Ammon's horn (tissue), 1 donor: ENCODE measurements around the gene TEX261.
"Not testable (repeated sequence)": the region's sequence is repeated elsewhere in the genome, so short reads cannot be mapped to it uniquely, and the experiment has no call there.

Experiments used
- DNase-seq: peaks from one replicate; pipeline ENCODE4 v3.0.0-alpha.2; 2016; ENCODE audit warnings: low spot score

Gene TEX261

GRCh38 chr2:71000780-71001591 is 6.3 kb upstream of the TEX261 start:
- peak; percentile 78 for DNase-seq

GRCh38 chr2:70999931-71000330 is 5.3 kb upstream of the TEX261 start:
- not testable (repeated sequence) for DNase-seq

GRCh38 chr2:70999362-70999761 is 4.7 kb upstream of the TEX261 start:
- DNase-seq: no peak

GRCh38 chr2:70998885-70999284 is 4.2 kb upstream of the TEX261 start:
- not testable (repeated sequence) for DNase-seq

GRCh38 chr2:70995426-70995729 is 705 bp upstream of the TEX261 start:
- peak; percentile 51 for DNase-seq

GRCh38 chr2:70994009-70994698 is 519 bp downstream of the TEX261 start:
- no peak for DNase-seq

- no peak for DNase-seq
Measured at GRCh38 chr2:70992945-70993853, 1.5 kb downstream of the TEX261 start.

- DNase-seq: no peak
Measured at GRCh38 chr2:70991742-70992141, 2.9 kb downstream of the TEX261 start.

- no peak for DNase-seq
Measured at GRCh38 chr2:70991142-70991541, 3.5 kb downstream of the TEX261 start.

- no peak for DNase-seq
Measured at GRCh38 chr2:70990216-70990615, 4.5 kb downstream of the TEX261 start.

GRCh38 chr2:70988726-70989648 is 5.7 kb downstream of the TEX261 start:
- DNase-seq: no peak

GRCh38 chr2:70988151-70988550 is 6.5 kb downstream of the TEX261 start:
- DNase-seq: no peak

GRCh38 chr2:70987386-70987785 is 7.3 kb downstream of the TEX261 start:
- no peak for DNase-seq

- DNase-seq: no peak
Measured at GRCh38 chr2:70986499-70987189, 8.0 kb downstream of the TEX261 start.

GRCh38 chr2:70985956-70986355 is 8.7 kb downstream of the TEX261 start:
- no peak for DNase-seq

- no peak for DNase-seq
Measured at GRCh38 chr2:70985283-70985688, 9.4 kb downstream of the TEX261 start.

GRCh38 chr2:70984576-70985282 is 9.9 kb downstream of the TEX261 start:
- peak; percentile 53 for DNase-seq

- no peak for DNase-seq
Measured at GRCh38 chr2:70984228-70984575, 10.5 kb downstream of the TEX261 start.

- DNase-seq: no peak
Measured at GRCh38 chr2:70983506-70984227, 11.0 kb downstream of the TEX261 start.

- DNase-seq: no peak
Measured at GRCh38 chr2:70982971-70983370, 11.7 kb downstream of the TEX261 start.
